Adrenal gland (tissue), 12 donors: ENCODE data around the gene DCANP1. TPM values are rescaled to one million over a fixed set of nuclear protein-coding genes. Genes with fewer than 3 reads are reported as not detected.

Experiments
- DNase-seq, 7 donors: peaks; one replicate each; pipeline ENCODE4 v3.0.0-alpha.2; 2019 to 2020
- H3K27ac ChIP-seq, 5 donors: fragments of 200-600 bp; sonication (generic) in 4 of 5; 1 replicate in 3 of 5; 2 replicates in 2 of 5; pipeline versions ENCODE4 v1.5.1 to v1.8.0; 2016 to 2020; ENCODE audit warnings: mild to moderate bottlenecking in 1 of 5
- H3K27me3 ChIP-seq: fragments of 200-600 bp; 2 replicates; pipeline ENCODE4 v1.8.0; 2021
- H3K36me3 ChIP-seq, 2 donors: fragments of 200-600 bp; replicated peaks in 1 of 2; 1 replicate in 1 of 2; 2 replicates in 1 of 2; pipeline versions ENCODE4 v1.5.1 to v1.8.0; 2018 to 2022
- H3K4me1 ChIP-seq, 2 donors: fragments of 200-600 bp; replicated peaks in 1 of 2; 1 replicate in 1 of 2; 2 replicates in 1 of 2; pipeline versions ENCODE4 v1.5.1 to v1.8.0; 2018 to 2021
- H3K4me3 ChIP-seq, 4 donors: fragments of 200-600 bp; sonication (generic) in 3 of 4; one replicate each; pipeline ENCODE4 v1.5.1; 2016 to 2018
- H3K9me3 ChIP-seq, 3 donors: fragments of 200-600 bp; sonication (generic) in 1 of 3; replicated peaks in 1 of 3; 1 replicate in 2 of 3; 2 replicates in 1 of 3; pipeline versions ENCODE4 v1.5.1 to v1.8.0; 2016 to 2021
- CTCF ChIP-seq, 6 experiments: fragments of 450-650 bp in 4 of 6; fragments of 200-600 bp in 2 of 6; sonication (generic) in 1 of 6; IDR thresholded peaks; 1 replicate in 5 of 6; 2 replicates in 1 of 6; pipeline versions ENCODE4 v1.5.1 to v1.8.0; 2016 to 2021; ENCODE audit warnings: antibody characterized with exemption in 6 of 6, mild to moderate bottlenecking in 2 of 6, moderate library complexity in 1 of 6
- POLR2A ChIP-seq, 2 donors: fragments of 450-650 bp; IDR thresholded peaks; one replicate each; pipeline ENCODE4 v1.6.1; 2017; ENCODE audit warnings: antibody characterized with exemption in 2 of 2, mild to moderate bottlenecking in 2 of 2, moderate library complexity in 1 of 2
- WGBS, 4 donors: extraction: QIAGEN DNeasy Blood & Tissue Kit in 2 of 4; methylation state at CpG; one replicate each; pipeline versions ENCODE4 v1.1.5 to v1.1.7; 2013 to 2017; 5-methylcytosine and 5-hydroxymethylcytosine counted together
- intact Hi-C, 2 donors: fragments of 100-400 bp; cut with DNase I; formaldehyde crosslinking; loops; one replicate each; pipeline versions ENCODE4 v1.14.1 to v1.15.0; 2022 to 2023
- polyA plus RNA-seq, 3 donors: library from polyadenylated mRNA; stranded (reverse); fragments of 200-250 nt in 2 of 3; fragments of 350-450 nt in 1 of 3; fragmentation: Illumina TruSeq in 1 of 3; extraction: RNeasy Lipid Tissue Mini Kit (QIAGEN cat#74804) in 1 of 3; gene quantifications; one replicate each; pipeline ENCODE4 v1.2.3, GENCODE V29; 2013 to 2014
- total RNA-seq, 9 donors: library from RNA; depleted of rRNA in 4 of 9; stranded (reverse); fragments of >200 nt in 4 of 9; fragments of 120-200 nt in 1 of 9; fragmentation: NEBNext Ultra II Directional in 1 of 9; extraction: Animal tissue kit (Norgen Biotek cat#: 25700) in 1 of 9; gene quantifications; one replicate each; pipeline versions ENCODE4 v1.1.0 to v1.2.4, GENCODE V29; 2013 to 2023
- donor health status: healthy with polysubstance abuse.
- donor health status: Bipolar disorder and iron deficiency.
- donor health status: DM: yes; HTN: yes; CAD: no.
- donor health status: DM: no; HTN: no; CAD: no.
- donor health status: DM: no; HTN: no; CAD: no.
- donor health status: DM: yes; HTN: yes; CAD: no.

DCANP1 gene
- total and polyA plus RNA-seq, 12 donors: 0.08 TPM; not detected in 11

- intact Hi-C loops: no loop called here
Measured at GRCh38 chr5:135423146-135423845, 23.9 kb downstream of the DCANP1 start.

GRCh38 chr5:135422419-135422818 lies 24.7 kb downstream of the DCANP1 start:
- Histone ChIP-seq H3K27ac (no peak overlapping the region), H3K27me3 (no peaks in the 10 kb centered on the region), H3K4me1 (no peaks in the 10 kb centered on the region), H3K4me3 (no peak overlapping the region), H3K9me3 (no peaks in the 10 kb centered on the region), H3K36me3 (no peaks in the 10 kb centered on the region)
- intact Hi-C loops: no loop called here
- TF ChIP-seq CTCF (IDR thresholded peaks at IDR 0.05): no peak
- TF ChIP-seq POLR2A (IDR thresholded peaks at IDR 0.05): no peak
- no peak for DNase-seq

More at GRCh38 chr5:135423146-135423845, 23.9 kb downstream of the DCANP1 start:
- Histone ChIP-seq H3K36me3 (no peaks in the 10 kb centered on the region), H3K9me3 (no peaks in the 10 kb centered on the region), H3K4me1 (no peaks in the 10 kb centered on the region), H3K27me3 (no peaks in the 10 kb centered on the region), H3K4me3 (no peak overlapping the region), H3K27ac (peak overlapping the region in 1 of 5 donors; percentile 25)
- 47 to 65% (median 57%) methylated on average over 7 of the region's 7 CpGs for WGBS, 4 donors
- TF ChIP-seq CTCF (IDR thresholded peaks at IDR 0.05) (no peak), POLR2A (IDR thresholded peaks at IDR 0.05) (no peak)
- DNase-seq: no peak

GRCh38 chr5:135417083-135417482 lies 30.1 kb downstream of the DCANP1 start:
- H3K4me1 ChIP-seq: no peaks in the 10 kb centered on the region
- H3K36me3 ChIP-seq: no peaks in the 10 kb centered on the region
- no peak for DNase-seq
- H3K27ac ChIP-seq: no peak overlapping the region
- no peaks in the 10 kb centered on the region for H3K27me3 ChIP-seq
- no peaks in the 10 kb centered on the region for H3K9me3 ChIP-seq
- TF ChIP-seq POLR2A (IDR thresholded peaks at IDR 0.05) (no peak), CTCF (IDR thresholded peaks at IDR 0.05) (no peak)
- intact Hi-C loops: no loop called here
- H3K4me3 ChIP-seq: no peak overlapping the region

- Histone ChIP-seq H3K4me1 (no peaks in the 10 kb centered on the region), H3K9me3 (no peaks in the 10 kb centered on the region), H3K36me3 (no peaks in the 10 kb centered on the region), H3K27ac (no peak overlapping the region), H3K4me3 (no peak overlapping the region), H3K27me3 (no peaks in the 10 kb centered on the region)
- no peak for TF ChIP-seq CTCF (IDR thresholded peaks at IDR 0.05)
- no peak for TF ChIP-seq POLR2A (IDR thresholded peaks at IDR 0.05)
- intact Hi-C loops: no loop called here
- 72 to 90% (median 84%) methylated on average over 2 of the region's 2 CpGs for WGBS, 4 donors
- no peak for DNase-seq
Measured at GRCh38 chr5:135405082-135405481, 42.1 kb downstream of the DCANP1 start.
